GM13977 (cell line): ENCODE data around the gene OR1J1.

Experiments used
- DNase-seq: peaks from one replicate; pipeline ENCODE4 v3.0.0; 2012; ENCODE audit warnings: low spot score
- CTCF ChIP-seq: IDR thresholded peaks from 2 replicates; pipeline ENCODE4 v1.5.1; 2012; ENCODE audit warnings: mild to moderate bottlenecking, control low read depth; ENCODE audit not compliant: insufficient read depth; ENCODE audit errors: extremely low read depth, missing control alignments
- in situ Hi-C: fragments of 300-500 bp; cut with MboI; formaldehyde crosslinking; loops from one replicate; pipeline ENCODE4 v1.12.0; 2022; ENCODE audit warnings: low sequenced_read_pairs, low pct_unique_long_range_greater_than_20kb, mixed read lengths, inconsistent platforms; ENCODE audit not compliant: unreplicated experiment

Gene OR1J1, protein sequence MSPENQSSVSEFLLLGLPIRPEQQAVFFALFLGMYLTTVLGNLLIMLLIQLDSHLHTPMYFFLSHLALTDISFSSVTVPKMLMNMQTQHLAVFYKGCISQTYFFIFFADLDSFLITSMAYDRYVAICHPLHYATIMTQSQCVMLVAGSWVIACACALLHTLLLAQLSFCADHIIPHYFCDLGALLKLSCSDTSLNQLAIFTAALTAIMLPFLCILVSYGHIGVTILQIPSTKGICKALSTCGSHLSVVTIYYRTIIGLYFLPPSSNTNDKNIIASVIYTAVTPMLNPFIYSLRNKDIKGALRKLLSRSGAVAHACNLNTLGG

GRCh38 chr9:122477826-122478225, at the start of gene OR1J1:
TSS of gene OR1J1 (minus strand) at chr9:122477926. CDS start at chr9:122477926, 0 bp downstream.
- TF ChIP-seq CTCF: no peak
- in situ Hi-C loops: no loop called here
- DNase-seq: no peak

GRCh38 chr9:122527193-122527592, 49.5 kb upstream of the OR1J1 start, which contains the start of gene OR1N1:
TSS of gene OR1N1 (minus strand) at chr9:122527293. CDS start at chr9:122527293, 0 bp downstream.
- DNase-seq: no peak
- in situ Hi-C loops: no loop called here
- TF ChIP-seq CTCF: no peak

DNA sequence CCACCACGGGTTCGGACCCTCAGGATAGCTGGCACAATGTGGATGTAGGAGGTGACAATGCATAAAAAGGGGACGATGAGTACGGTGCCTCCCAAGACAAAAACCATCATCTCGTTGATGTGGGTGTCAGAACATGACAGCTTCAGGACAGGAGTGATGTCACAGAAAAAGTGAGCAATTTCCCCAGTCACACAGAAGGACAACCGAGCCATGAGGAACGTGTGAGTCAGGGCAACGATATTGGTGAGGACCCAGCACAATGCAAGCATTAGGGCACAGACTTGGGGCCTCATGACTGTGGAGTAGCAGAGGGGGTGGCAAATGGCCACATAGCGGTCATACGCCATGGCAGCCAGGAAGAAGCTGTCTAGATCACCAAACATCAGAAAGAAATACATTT, 48.9 kb upstream of the OR1J1 start:
- in situ Hi-C loops: no loop called here
- TF ChIP-seq CTCF: no peak
- no peak for DNase-seq

DNA sequence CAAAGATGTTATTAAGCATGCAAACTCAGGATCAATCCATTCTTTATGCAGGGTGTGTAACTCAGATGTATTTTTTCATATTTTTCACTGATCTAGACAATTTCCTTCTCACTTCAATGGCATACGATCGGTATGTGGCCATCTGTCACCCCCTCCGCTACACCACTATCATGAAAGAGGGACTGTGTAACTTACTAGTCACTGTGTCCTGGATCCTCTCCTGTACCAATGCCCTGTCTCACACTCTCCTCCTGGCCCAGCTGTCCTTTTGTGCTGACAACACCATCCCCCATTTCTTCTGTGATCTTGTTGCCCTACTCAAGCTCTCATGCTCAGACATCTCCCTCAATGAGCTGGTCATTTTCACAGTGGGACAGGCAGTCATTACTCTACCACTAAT, 41.6 kb upstream of the OR1J1 start:
- DNase-seq: no peak
- in situ Hi-C loops: no loop called here
- no peak for TF ChIP-seq CTCF

DNA sequence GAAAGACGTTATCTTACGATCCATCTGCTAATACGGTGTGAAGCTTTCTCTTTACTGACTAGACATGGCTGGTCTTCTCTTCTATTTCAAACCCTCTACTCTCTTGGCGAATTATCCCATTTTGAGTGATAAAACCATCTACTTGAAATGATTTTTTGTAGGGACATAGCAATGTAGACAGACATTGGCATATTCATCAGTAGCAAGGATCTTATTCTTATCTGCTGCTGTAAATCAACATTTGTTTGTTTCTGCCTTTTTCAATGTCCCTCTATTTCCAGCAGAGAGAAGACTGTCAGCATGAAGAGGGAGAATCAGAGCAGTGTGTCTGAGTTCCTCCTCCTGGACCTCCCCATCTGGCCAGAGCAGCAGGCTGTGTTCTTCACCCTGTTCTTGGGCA, 41.1 kb upstream of the OR1J1 start, which contains the start of gene OR1J4:
Gene OR1J4 (plus strand): TSS at position 301 of the 400 bp plus-strand sequence. CDS start 0 bp downstream, at position 301.
- no peak for TF ChIP-seq CTCF
- DNase-seq: no peak
- in situ Hi-C loops: no loop called here

GRCh38 chr9:122518226-122518625, 40.5 kb upstream of the OR1J1 start:
- in situ Hi-C loops: no loop called here
- no peak for DNase-seq
- TF ChIP-seq CTCF: no peak

- DNase-seq: no peak
- TF ChIP-seq CTCF: no peak
- in situ Hi-C loops: no loop called here
Measured at GRCh38 chr9:122510502-122510901, 32.8 kb upstream of the OR1J1 start, which contains the start of gene OR1J2. TSS of gene OR1J2 (plus strand) at chr9:122510802. CDS start at chr9:122510802, 0 bp downstream.
